GM18517 (cell line): ENCODE measurements around the gene GBF1.
"Not testable (repeated sequence)": the region's sequence is repeated elsewhere in the genome, so short reads cannot be mapped to it uniquely, and the experiment has no call there.

Experiments used
- ATAC-seq: cut with Tn5 transposase; IDR thresholded peaks from one replicate; pipeline ENCODE4 v1.9.1; 2021; ENCODE audit warnings: mild to moderate bottlenecking, moderate library complexity; ENCODE audit not compliant: unreplicated experiment

The GBF1 gene

GRCh38 chr10:102301332-102301731 lies 56.0 kb downstream of the GBF1 start:
- ATAC-seq, result not testable (repeated sequence)

GRCh38 chr10:102302611-102303010 lies 57.3 kb downstream of the GBF1 start:
- ATAC-seq, result no peak

GRCh38 chr10:102306006-102306405 lies 60.7 kb downstream of the GBF1 start:
- no peak for ATAC-seq

DNA sequence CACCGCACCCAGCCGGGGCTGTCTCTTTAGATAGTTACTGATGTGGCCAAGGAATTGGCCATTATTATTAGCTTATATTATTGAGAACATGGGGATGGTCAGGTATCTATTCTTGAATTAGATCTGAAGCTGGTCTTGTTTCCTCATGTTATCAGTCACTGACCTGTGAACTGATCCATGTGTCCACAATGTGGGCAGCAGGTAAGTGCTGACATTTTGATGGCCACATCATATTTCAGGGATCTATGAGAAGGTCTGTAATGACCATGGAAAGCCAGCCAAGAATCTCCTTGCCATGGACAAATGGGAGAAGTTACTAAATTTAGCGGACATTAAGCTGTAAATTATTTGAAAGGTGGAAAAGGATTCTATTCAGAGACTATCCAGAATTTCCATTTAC lies 61.4 kb downstream of the GBF1 start:
- ATAC-seq, result no peak

GRCh38 chr10:102308318-102308717 lies 63.0 kb downstream of the GBF1 start:
- ATAC-seq, result not testable (repeated sequence)

DNA sequence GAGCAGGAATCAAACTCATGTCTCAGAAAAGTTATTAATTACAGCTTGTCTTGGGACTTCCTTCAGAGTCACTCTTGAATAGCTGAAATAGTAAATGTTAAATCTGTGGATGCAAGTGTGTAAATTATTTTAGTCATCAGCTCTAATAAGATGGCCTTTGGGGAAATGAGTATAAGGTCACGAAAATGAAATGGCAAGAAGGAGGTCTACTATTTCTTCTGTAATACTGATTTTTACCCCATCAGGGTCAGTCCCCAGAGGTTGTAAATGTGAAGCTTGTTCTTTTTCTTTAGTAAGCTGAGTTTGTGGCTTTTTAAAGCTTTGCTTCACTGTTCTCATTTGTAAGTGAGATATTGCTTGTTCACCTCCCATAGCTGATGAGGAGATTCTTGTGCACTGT lies 63.9 kb downstream of the GBF1 start:
- ATAC-seq, result no peak

DNA sequence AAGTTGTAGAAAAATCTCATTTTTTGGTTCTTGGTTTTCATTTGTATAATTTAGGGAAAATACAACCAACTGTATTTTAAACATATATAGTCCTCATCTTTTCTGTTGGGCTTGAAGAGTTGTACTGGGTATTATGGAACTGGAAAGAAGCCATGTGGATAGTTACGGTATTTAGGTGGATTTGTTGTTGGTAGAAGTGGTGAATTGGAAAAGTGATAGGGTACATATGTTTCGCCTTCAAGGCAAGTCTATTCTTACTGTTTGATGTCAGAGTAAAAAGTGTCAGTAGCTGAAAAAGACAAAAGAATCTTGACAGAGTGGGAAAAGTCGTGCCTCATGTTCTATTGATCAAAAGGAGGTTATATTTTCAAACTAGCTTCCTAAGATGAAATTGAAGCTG lies 64.6 kb downstream of the GBF1 start:
- ATAC-seq, result no peak

GRCh38 chr10:102310361-102311024 lies 65.2 kb downstream of the GBF1 start:
- no peak for ATAC-seq

GRCh38 chr10:102311025-102311420 lies 65.7 kb downstream of the GBF1 start:
- no peak for ATAC-seq

DNA sequence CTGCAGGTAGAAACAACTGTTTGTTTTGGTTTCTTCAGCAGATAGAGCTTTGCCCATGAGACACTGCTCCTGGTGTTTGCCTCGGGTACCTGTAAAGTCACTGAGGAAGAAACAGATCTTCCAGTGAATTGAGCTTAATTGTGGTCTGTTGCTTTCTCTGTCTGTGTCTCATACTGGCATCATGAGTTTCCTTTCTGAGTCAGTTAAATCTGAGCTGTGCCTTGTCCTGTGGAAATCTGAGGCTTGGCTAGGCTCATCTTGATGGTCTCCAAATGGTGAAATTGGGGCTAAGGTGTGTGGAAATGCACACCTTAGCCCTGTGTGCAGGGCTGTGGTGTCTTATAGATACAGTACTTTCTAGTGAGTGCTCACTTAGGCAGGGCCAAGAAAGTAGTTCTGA lies 67.4 kb downstream of the GBF1 start:
- no peak for ATAC-seq

DNA sequence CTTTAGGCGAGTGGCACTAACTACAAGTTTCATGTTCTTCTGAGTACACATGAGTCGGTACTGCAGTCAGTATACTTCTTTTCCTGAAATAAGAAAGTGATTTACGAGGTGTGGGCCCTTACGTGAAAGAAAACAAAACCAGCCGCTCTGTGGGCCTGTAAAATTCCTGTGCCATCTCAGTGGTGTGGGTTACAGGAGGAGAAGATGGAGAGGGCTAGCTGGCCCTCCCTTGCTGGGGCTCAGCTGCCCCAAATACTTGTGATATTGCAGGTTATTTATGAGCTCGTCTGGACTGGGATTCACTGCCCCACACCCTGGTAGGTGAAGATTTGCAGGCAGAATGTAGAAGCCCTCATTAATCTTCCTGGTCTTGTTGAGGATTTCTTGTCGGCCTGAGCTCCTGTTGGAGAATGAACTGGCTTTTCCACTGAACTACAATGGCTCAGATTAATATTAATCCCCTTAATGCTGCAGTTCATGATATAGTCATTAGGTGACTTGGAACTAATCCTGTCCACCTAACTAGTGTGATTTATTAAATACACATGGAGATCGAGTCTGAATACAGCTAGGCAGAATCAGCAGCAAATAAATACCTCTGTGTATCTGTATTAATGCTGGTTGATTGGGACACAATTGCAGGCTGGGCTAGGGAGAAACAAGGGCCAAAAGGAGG lies 68.0 kb downstream of the GBF1 start:
- no peak for ATAC-seq

GRCh38 chr10:102314801-102315200 lies 69.5 kb downstream of the GBF1 start:
- no peak for ATAC-seq

DNA sequence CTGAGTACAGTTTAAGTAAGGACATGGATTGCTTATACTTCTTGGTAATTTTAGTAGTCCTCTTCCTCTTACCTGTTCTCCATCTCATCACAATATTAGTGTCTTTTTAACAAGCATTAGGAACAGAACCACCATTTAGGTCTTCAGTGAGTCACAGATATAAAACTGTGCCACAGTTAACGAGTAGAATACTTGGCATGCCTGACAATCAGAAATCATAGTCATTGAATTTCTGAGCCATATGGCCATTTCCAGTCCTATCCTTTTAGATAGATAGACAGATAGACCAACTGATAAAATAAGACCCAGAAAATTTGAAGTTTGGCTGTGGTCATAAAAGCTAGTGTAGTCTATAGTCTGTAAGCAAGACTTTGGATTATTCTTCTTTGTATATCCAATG lies 71.1 kb downstream of the GBF1 start:
- no peak for ATAC-seq

GRCh38 chr10:102322914-102323313 lies 77.6 kb downstream of the GBF1 start:
- ATAC-seq, result no peak

DNA sequence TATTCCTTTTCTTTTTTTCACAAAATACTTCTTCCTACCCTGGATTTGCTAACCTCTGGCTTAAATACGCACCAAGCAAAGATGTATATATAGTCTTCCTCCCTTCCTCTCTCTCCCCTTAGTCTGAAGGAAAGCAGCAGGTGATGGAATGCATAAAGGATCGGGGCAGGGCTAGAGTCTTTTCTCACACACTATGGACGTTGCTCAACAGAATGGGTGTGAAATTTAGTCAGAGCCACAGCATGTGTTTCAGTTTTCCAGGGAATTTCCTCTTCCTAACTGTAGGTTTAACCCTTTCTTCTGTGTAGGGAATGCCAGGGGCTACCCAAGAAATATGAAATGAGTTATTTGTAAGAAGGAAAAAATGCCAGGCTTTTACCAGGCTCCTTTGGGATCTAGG lies 78.7 kb downstream of the GBF1 start:
- ATAC-seq, result no peak

DNA sequence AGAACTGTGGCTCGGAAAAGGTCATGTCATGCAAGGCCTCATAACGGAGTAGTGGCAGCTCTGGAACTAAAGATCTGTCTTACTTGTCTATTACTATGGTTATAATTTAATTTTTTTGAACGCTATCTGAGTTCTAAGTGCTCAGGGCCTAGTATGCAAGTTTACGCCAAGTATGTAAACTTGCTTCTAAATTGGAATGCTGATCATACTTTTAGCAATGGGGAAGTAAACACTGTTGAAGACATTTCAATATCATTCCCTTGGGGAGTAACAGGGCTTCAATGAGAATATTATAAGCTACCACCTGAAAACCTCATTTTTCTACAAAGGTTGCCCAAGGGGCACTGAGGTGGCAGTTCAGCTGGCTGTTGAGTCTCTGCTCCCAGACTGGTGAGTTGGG lies 80.7 kb downstream of the GBF1 start:
- ATAC-seq, result no peak

- ATAC-seq, result no peak
These were observed 81.7 kb downstream of the GBF1 start for GRCh38 chr10:102327002-102327401.

DNA sequence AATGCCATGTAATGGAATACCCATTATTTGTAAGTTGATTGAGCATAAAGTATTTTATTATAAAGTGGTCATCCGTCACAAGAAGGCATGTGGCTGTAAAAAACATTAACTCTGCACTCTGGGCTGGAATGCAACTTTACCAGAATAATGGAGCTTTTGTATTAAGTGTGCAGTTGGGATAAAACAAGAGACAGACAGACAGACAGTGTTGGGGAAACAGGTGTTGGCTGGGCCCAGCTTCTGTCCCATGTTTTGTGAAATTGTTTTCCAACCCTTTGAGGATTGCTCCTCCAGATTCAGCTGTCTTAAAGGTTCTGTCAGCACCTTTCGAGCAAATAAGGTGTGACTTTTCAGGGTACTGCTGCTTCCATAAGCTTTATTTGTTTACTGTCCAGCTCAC lies 82.3 kb downstream of the GBF1 start:
- no peak for ATAC-seq

GRCh38 chr10:102332772-102333171 lies 87.4 kb downstream of the GBF1 start:
- no peak for ATAC-seq

DNA sequence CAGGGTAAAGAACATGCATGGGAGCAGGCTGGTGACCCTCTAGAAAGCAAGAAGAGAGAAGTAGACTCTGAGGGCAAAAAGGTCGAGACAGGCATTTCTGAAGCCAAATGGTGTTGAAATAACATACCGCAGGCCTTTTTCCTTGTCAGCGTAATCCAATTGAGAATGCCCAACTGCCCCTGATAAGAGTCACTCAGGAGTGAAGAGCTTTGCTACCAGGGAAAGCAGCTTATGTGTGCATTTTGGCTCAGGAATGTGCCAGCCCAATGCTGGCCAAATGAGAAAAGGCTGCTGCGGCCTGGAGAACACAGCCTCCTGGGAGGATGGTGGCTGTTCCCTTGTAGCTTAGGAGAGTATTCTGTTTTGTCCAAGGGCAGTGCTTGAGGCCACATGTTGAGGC lies 88.8 kb downstream of the GBF1 start:
- no peak for ATAC-seq

DNA sequence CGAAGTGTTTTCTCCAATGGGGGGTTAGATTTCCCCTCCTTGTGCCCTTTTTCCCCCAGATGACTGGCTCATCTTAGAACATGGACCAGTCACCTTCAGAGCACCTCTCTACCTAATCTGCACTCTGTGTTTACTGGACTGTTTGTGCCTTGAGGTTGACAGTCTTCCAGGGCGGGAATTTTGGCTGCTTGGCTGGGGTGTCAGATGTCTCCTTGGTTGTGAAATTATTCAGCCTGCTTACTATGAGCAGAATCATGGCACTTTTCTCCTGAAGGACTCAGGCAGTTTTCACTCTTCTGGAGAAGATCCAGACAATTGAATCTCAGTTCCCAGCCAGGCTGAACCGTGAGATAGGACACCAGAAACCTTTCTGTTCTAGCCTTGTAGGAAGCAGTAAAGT lies 89.9 kb downstream of the GBF1 start:
- ATAC-seq, result no peak

- no peak for ATAC-seq
These were observed 95.8 kb downstream of the GBF1 start for GRCh38 chr10:102341038-102341688.
